CD14-positive monocyte (primary cell): ENCODE results near the gene LUZP2. TPM values are rescaled to one million over a fixed set of nuclear protein-coding genes. Genes with fewer than 3 reads are reported as not detected.

Experiments used
- DNase-seq, 3 donors: peaks; one replicate each; pipeline ENCODE4 v3.0.0-alpha.2; 2011 to 2022
- H2AFZ ChIP-seq: 2 replicates; pipeline ENCODE4 v1.6.0; 2012; ENCODE audit warnings: mild to moderate bottlenecking, low read depth, low read length, inconsistent platforms; ENCODE audit not compliant: insufficient read depth, poor library complexity, severe bottlenecking
- H3K27ac ChIP-seq, 2 donors: 1 replicate in 1 of 2; 2 replicates in 1 of 2; pipeline ENCODE4 v1.5.1; 2012 to 2013; ENCODE audit warnings: low read length in 2 of 2, control low read depth in 1 of 2, inconsistent platforms in 1 of 2, low read depth in 1 of 2, mild to moderate bottlenecking in 1 of 2
- H3K27me3 ChIP-seq, 2 donors: one replicate each; pipeline versions ENCODE4 v1.6.0 to v1.6.1; 2011 to 2013; ENCODE audit warnings: low read length in 2 of 2; ENCODE audit not compliant: control insufficient read depth in 2 of 2, insufficient read depth in 2 of 2
- H3K36me3 ChIP-seq, 2 donors: replicated peaks in 1 of 2; 1 replicate in 1 of 2; 2 replicates in 1 of 2; pipeline versions ENCODE4 v1.5.1 to v1.6.1; 2012 to 2013; ENCODE audit warnings: low read length in 2 of 2, control low read depth in 1 of 2, inconsistent platforms in 1 of 2, mild to moderate bottlenecking in 1 of 2; ENCODE audit not compliant: insufficient read depth in 2 of 2, control insufficient read depth in 1 of 2
- H3K4me1 ChIP-seq, 2 donors: 1 replicate in 1 of 2; 2 replicates in 1 of 2; pipeline versions ENCODE4 v1.5.1 to v1.6.1; 2012 to 2013; ENCODE audit warnings: low read length in 2 of 2, control low read depth in 1 of 2, inconsistent platforms in 1 of 2, mild to moderate bottlenecking in 1 of 2, moderate library complexity in 1 of 2; ENCODE audit not compliant: insufficient read depth in 2 of 2, control insufficient read depth in 1 of 2
- H3K4me2 ChIP-seq: replicated peaks from 2 replicates; pipeline ENCODE3; 2012; ENCODE audit warnings: low read length, moderate library complexity, mild to moderate bottlenecking; ENCODE audit not compliant: poor library complexity, severe bottlenecking; ENCODE audit errors: extremely low read depth
- H3K4me3 ChIP-seq, 3 experiments: fragments of 200-600 bp in 1 of 3; sonication (generic) in 1 of 3; replicated peaks in 1 of 3; 1 replicate in 2 of 3; 2 replicates in 1 of 3; pipeline ENCODE4 v1.5.1; 2011 to 2013; ENCODE audit warnings: low read length in 3 of 3, mild to moderate bottlenecking in 3 of 3, control low read depth in 2 of 3, low read depth in 2 of 3, inconsistent platforms in 1 of 3, moderate library complexity in 1 of 3
- H3K79me2 ChIP-seq: 2 replicates; pipeline ENCODE4 v1.6.0; 2012; ENCODE audit warnings: mild to moderate bottlenecking, control low read depth, inconsistent platforms, low read length, moderate library complexity; ENCODE audit not compliant: insufficient read depth
- H3K9ac ChIP-seq: 2 replicates; pipeline ENCODE4 v1.6.0; 2017; ENCODE audit warnings: low read length, mild to moderate bottlenecking; ENCODE audit not compliant: insufficient read depth, poor library complexity, severe bottlenecking
- H3K9me3 ChIP-seq, 2 donors: replicated peaks in 1 of 2; 1 replicate in 1 of 2; 2 replicates in 1 of 2; pipeline versions ENCODE4 v1.5.1 to v1.6.1; 2012 to 2013; ENCODE audit warnings: low read length in 2 of 2, control low read depth in 1 of 2; ENCODE audit not compliant: control insufficient read depth in 1 of 2, insufficient read depth in 1 of 2
- H4K20me1 ChIP-seq: 2 replicates; pipeline ENCODE4 v1.6.0; 2012; ENCODE audit warnings: mild to moderate bottlenecking, low read length, control low read depth, moderate library complexity; ENCODE audit not compliant: insufficient read depth
- H3K27ac Mint-ChIP-seq, 7 donors: one replicate each; pipeline ENCODE4 v1.8.0; 2020; ENCODE audit warnings: mild to moderate bottlenecking in 7 of 7, mixed read lengths in 7 of 7, moderate library complexity in 6 of 7, inconsistent platforms in 2 of 7
- H3K27me3 Mint-ChIP-seq, 3 donors: one replicate each; pipeline ENCODE4 v1.8.0; 2021 to 2022; ENCODE audit warnings: low read depth in 3 of 3, mild to moderate bottlenecking in 3 of 3, mixed read lengths in 3 of 3, moderate library complexity in 3 of 3, inconsistent platforms in 1 of 3
- H3K36me3 Mint-ChIP-seq, 2 donors: one replicate each; pipeline ENCODE4 v1.8.0; 2020; ENCODE audit warnings: mixed read lengths in 2 of 2, inconsistent platforms in 1 of 2, mild to moderate bottlenecking in 1 of 2
- H3K4me1 Mint-ChIP-seq: one replicate; pipeline ENCODE4 v1.8.0; 2020; ENCODE audit warnings: mild to moderate bottlenecking, mixed read lengths
- H3K4me3 Mint-ChIP-seq, 2 donors: one replicate each; pipeline ENCODE4 v1.8.0; 2020; ENCODE audit warnings: mild to moderate bottlenecking in 2 of 2, mixed read lengths in 2 of 2, moderate library complexity in 1 of 2
- H3K9me3 Mint-ChIP-seq, 7 donors: one replicate each; pipeline ENCODE4 v1.8.0; 2020 to 2022; ENCODE audit warnings: mixed read lengths in 7 of 7, mild to moderate bottlenecking in 6 of 7, moderate library complexity in 6 of 7, inconsistent platforms in 2 of 7
- CTCF ChIP-seq: fragments of 200-600 bp; IDR thresholded peaks from one replicate; pipeline ENCODE4 v1.8.0; 2022; ENCODE audit warnings: antibody characterized with exemption, mild to moderate bottlenecking
- WGBS: methylation state at CpG from one replicate; pipeline ENCODE4 v1.1.5; 2013; ENCODE audit warnings: missing lambda C conversion rate; ENCODE audit not compliant: insufficient coverage; 5-methylcytosine and 5-hydroxymethylcytosine counted together
- intact Hi-C, 2 donors: fragments of 100-400 bp; cut with micrococcal nuclease; formaldehyde crosslinking; loops; one replicate each; pipeline versions ENCODE4 v1.15.0 to v1.15.1; 2023
- polyA plus RNA-seq, 3 donors: library from polyadenylated mRNA; depleted of rRNA in 1 of 3; unstranded in 2 of 3; stranded (reverse) in 1 of 3; fragments of 300-500 nt in 2 of 3; fragments of >200 nt in 1 of 3; fragmentation: Illumina TruSeq in 2 of 3; gene quantifications; 1 replicate in 2 of 3; 2 replicates in 1 of 3; pipeline ENCODE4 v1.2.3, GENCODE V29; 2012 to 2021

LUZP2 gene
- polyA plus RNA-seq, 3 donors, result not detected

GRCh38 chr11:24589064-24589463, 92.2 kb downstream of the LUZP2 start:
- Histone ChIP-seq H3K27me3 (no peaks in the 10 kb centered on the region), H2AFZ (no peak overlapping the region), H3K4me2 (no peak overlapping the region), H3K36me3 (no peaks in the 10 kb centered on the region), H3K27ac (no peak overlapping the region), H3K9me3 (no peaks in the 10 kb centered on the region), H3K4me1 (no peaks in the 10 kb centered on the region), H3K9ac (no peak overlapping the region), H4K20me1 (no peaks in the 10 kb centered on the region), H3K4me3 (no peak overlapping the region), H3K79me2 (no peaks in the 10 kb centered on the region)
- intact Hi-C loops, result no loop called here
- no peak for TF ChIP-seq CTCF
- WGBS, result no CpG with 5 or more reads among the region's 1 CpG
- no peak overlapping the region for H3K4me3 Mint-ChIP-seq
- H3K27me3 Mint-ChIP-seq, result peaks cover 0 to 2% (median 0%) of the 10 kb centered on the region in 3 donors
- no peaks in the 10 kb centered on the region for H3K4me1 Mint-ChIP-seq
- H3K36me3 Mint-ChIP-seq, result no peaks in the 10 kb centered on the region
- H3K9me3 Mint-ChIP-seq, result peaks cover 0 to 3% (median 0%) of the 10 kb centered on the region in 7 donors
- no peak overlapping the region for H3K27ac Mint-ChIP-seq
- no peak for DNase-seq

- Histone ChIP-seq H3K4me2 (no peak overlapping the region), H4K20me1 (no peaks in the 10 kb centered on the region), H3K4me3 (no peak overlapping the region), H3K27ac (no peak overlapping the region), H2AFZ (no peak overlapping the region), H3K9me3 (no peaks in the 10 kb centered on the region), H3K79me2 (no peaks in the 10 kb centered on the region), H3K9ac (no peak overlapping the region), H3K27me3 (no peaks in the 10 kb centered on the region), H3K4me1 (no peaks in the 10 kb centered on the region), H3K36me3 (no peaks in the 10 kb centered on the region)
- H3K9me3 Mint-ChIP-seq, result peaks cover 0 to 3% (median 0%) of the 10 kb centered on the region in 7 donors
- intact Hi-C loops, result no loop called here
- H3K4me3 Mint-ChIP-seq, result no peak overlapping the region
- no peaks in the 10 kb centered on the region for H3K27me3 Mint-ChIP-seq
- WGBS, result no CpG with 5 or more reads among the region's 2 CpGs
- no peak overlapping the region for H3K27ac Mint-ChIP-seq
- no peaks in the 10 kb centered on the region for H3K4me1 Mint-ChIP-seq
- no peak for TF ChIP-seq CTCF
- no peak for DNase-seq
- H3K36me3 Mint-ChIP-seq, result no peaks in the 10 kb centered on the region
Measured at GRCh38 chr11:24591283-24591682, 94.4 kb downstream of the LUZP2 start.
